HepG2 (cell line): ENCODE measurements around the gene CAMSAP2. TPM values are rescaled to one million over a fixed set of nuclear protein-coding genes. Genes with fewer than 3 reads are reported as not detected.

Source experiments
- ATAC-seq: fragments of 200-7000 bp; cut with Tn5 transposase; 3 replicates; pipeline ENCODE4 v1.9.1; 2020; ENCODE audit warnings: mild to moderate bottlenecking, moderate library complexity
- BruUV-seq: library from RNA; stranded (reverse); fragments of 400-500 nt; replicated peaks from 2 replicates; lab custom pipeline; 2021; lab: Mats Ljungman, UMichigan
- CTCF ChIA-PET: fragments of 300-600 bp; formaldehyde crosslinking; extraction: SDS; loops from one replicate; lab custom pipeline; 2021; ENCODE audit warnings: low total read pairs, inconsistent platforms, low intra/inter-chr PET ratio; lab: Yijun Ruan, JAX
- POLR2A ChIA-PET: fragments of 350-600 bp; sonication (Branson Sonifier 250); formaldehyde crosslinking; loops from one replicate; lab custom pipeline; 2020; ENCODE audit warnings: antibody characterized with exemption, inconsistent platforms; lab: Yijun Ruan, JAX
- DNase-seq: peaks from one replicate; pipeline ENCODE4 v3.0.0-alpha.2; 2015; ENCODE audit warnings: low spot score
- FAIRE-seq: peaks from 3 replicates; lab custom pipeline; 2011; peaks lifted over from hg19 to GRCh38; lab: Jason Lieb, UNC
- H2AFZ ChIP-seq: one replicate; pipeline ENCODE4 v1.6.1; 2011; ENCODE audit warnings: low read length, inconsistent platforms
- H3K27ac ChIP-seq: fragments of 300-600 bp; 3 replicates; pipeline ENCODE4 v1.8.0; 2011; ENCODE audit warnings: mixed run types, mild to moderate bottlenecking, mixed read lengths, low read length, inconsistent platforms; ENCODE audit not compliant: insufficient read depth; ENCODE audit errors: extremely low read length
- H3K27me3 ChIP-seq, 2 experiments: fragments of 200-600 bp in 1 of 2; 2 replicates in 1 of 2; 3 replicates in 1 of 2; pipeline versions ENCODE4 v1.6.0 to v1.8.0; 2011; ENCODE audit warnings: low read length in 2 of 2, mild to moderate bottlenecking in 2 of 2, moderate library complexity in 2 of 2, inconsistent platforms in 1 of 2; ENCODE audit not compliant: insufficient read depth in 2 of 2, control insufficient read depth in 1 of 2
- H3K36me3 ChIP-seq, 2 experiments: fragments of 200-600 bp in 1 of 2; replicated peaks in 1 of 2; 2 replicates in 1 of 2; 3 replicates in 1 of 2; pipeline versions ENCODE4 v1.5.1 to v1.8.0; 2011; ENCODE audit warnings: low read length in 2 of 2, inconsistent platforms in 1 of 2; ENCODE audit not compliant: insufficient read depth in 2 of 2, control insufficient read depth in 1 of 2
- H3K4me1 ChIP-seq: 2 replicates; pipeline ENCODE4 v1.5.1; 2012; ENCODE audit warnings: low read length, inconsistent platforms; ENCODE audit not compliant: insufficient read depth
- H3K4me2 ChIP-seq: 2 replicates; pipeline ENCODE4 v1.6.0; 2011; ENCODE audit warnings: low read depth, low read length, inconsistent platforms
- H3K4me3 ChIP-seq, 3 experiments: fragments of 200-600 bp in 1 of 3; sonication (generic), shearing (Covaris generic) in 1 of 3; replicated peaks in 1 of 3; 2 replicates each; pipeline ENCODE4 v1.5.1; 2011 to 2016; ENCODE audit warnings: low read length in 3 of 3, inconsistent platforms in 2 of 3, low read depth in 2 of 3, mild to moderate bottlenecking in 2 of 3, control low read depth in 1 of 3, mixed read lengths in 1 of 3; ENCODE audit not compliant: insufficient read depth in 1 of 3
- H3K79me2 ChIP-seq: one replicate; pipeline ENCODE4 v1.6.1; 2011; ENCODE audit warnings: low read length, inconsistent platforms; ENCODE audit not compliant: insufficient read depth
- H3K9ac ChIP-seq: 2 replicates; pipeline ENCODE4 v1.6.0; 2011; ENCODE audit warnings: mild to moderate bottlenecking, low read depth, low read length, inconsistent platforms; ENCODE audit not compliant: insufficient read depth
- H3K9me3 ChIP-seq: 2 replicates; pipeline ENCODE4 v1.5.1; 2012; ENCODE audit warnings: mild to moderate bottlenecking, low read length
- H4K20me1 ChIP-seq: 2 replicates; pipeline ENCODE4 v1.6.0; 2011; ENCODE audit warnings: inconsistent platforms, mild to moderate bottlenecking, low read length, moderate library complexity; ENCODE audit not compliant: insufficient read depth
- MAFF ChIP-seq: IDR thresholded peaks from 2 replicates; pipeline ENCODE4 v1.6.1; 2011; ENCODE audit warnings: low read depth, low read length, improper control_type of control experiment
- MAFK ChIP-seq, 2 experiments: IDR thresholded peaks in 1 of 2; conservative IDR thresholded peaks in 1 of 2; 2 replicates each; pipeline ENCODE4 v1.6.1; 2011; ENCODE audit warnings: improper control_type of control experiment in 2 of 2, low read length in 2 of 2
- SRF ChIP-seq: IDR thresholded peaks from 2 replicates; pipeline ENCODE4 v1.6.1; 2011; ENCODE audit warnings: mild to moderate bottlenecking, low read depth, low read length, moderate library complexity
- ZNF616 ChIP-seq: sonication (generic); formaldehyde crosslinking; IDR thresholded peaks from 2 replicates; pipeline ENCODE4 v1.5.0; 2020; ENCODE audit warnings: low read depth, mild to moderate bottlenecking, missing genetic modification reagents
- ZSCAN22 ChIP-seq: sonication (generic); formaldehyde crosslinking; IDR thresholded peaks from 2 replicates; pipeline ENCODE4 v1.4.0; 2020; ENCODE audit warnings: mild to moderate bottlenecking, missing genetic modification reagents
- WGBS: methylation state at CpG from one replicate; pipeline ENCODE4 v1.1.6; 2017; ENCODE audit warnings: low lambda C conversion rate; 5-methylcytosine and 5-hydroxymethylcytosine counted together
- in situ Hi-C: cut with HindIII; loops from 2 replicates; pipeline ENCODE4 v1.10.0; 2017; ENCODE audit warnings: low pct_unique_long_range_greater_than_20kb; ENCODE audit not compliant: extremely low pct_ligation_motif_present
- intact Hi-C: fragments of 100-400 bp; cut with micrococcal nuclease; formaldehyde crosslinking; loops from one replicate; pipeline ENCODE4 v1.10.0; 2022; ENCODE audit not compliant: unreplicated experiment
- polyA plus RNA-seq, 8 experiments: library from polyadenylated mRNA; depleted of rRNA in 3 of 8; stranded (reverse) in 7 of 8; unstranded in 1 of 8; fragments of >200 nt; fragmentation: Illumina TruSeq in 4 of 8; extraction: Trizol in 4 of 8; gene quantifications; 2 replicates each; pipeline versions ENCODE4 v1.2.1 to v1.2.3, GENCODE V29; 2011 to 2016; ENCODE audit warnings: low read depth in 4 of 8, missing spikeins in 1 of 8, mixed read lengths in 1 of 8; ENCODE audit not compliant: insufficient read depth in 1 of 8
- total RNA-seq, 5 experiments: library from RNA; depleted of rRNA; stranded (reverse); fragments of >200 nt; fragmentation: Illumina TruSeq; extraction: Trizol; gene quantifications; 2 replicates each; pipeline ENCODE4 v1.2.3, GENCODE V29; 2016; ENCODE audit warnings: low read depth in 1 of 5
- TF ChIP-seq, protein P1 (sequence below): sonication (generic); formaldehyde crosslinking; IDR thresholded peaks from 2 replicates; pipeline ENCODE4 v1.4.0; 2020; ENCODE audit warnings: missing genetic modification reagents

The CAMSAP2 gene
- total and polyA plus RNA-seq, 2 of the 13 experiments (the other 11 are each of a cell fraction or from before 2014, with no cell fraction given) = 3.4 to 8.2 TPM

DNA sequence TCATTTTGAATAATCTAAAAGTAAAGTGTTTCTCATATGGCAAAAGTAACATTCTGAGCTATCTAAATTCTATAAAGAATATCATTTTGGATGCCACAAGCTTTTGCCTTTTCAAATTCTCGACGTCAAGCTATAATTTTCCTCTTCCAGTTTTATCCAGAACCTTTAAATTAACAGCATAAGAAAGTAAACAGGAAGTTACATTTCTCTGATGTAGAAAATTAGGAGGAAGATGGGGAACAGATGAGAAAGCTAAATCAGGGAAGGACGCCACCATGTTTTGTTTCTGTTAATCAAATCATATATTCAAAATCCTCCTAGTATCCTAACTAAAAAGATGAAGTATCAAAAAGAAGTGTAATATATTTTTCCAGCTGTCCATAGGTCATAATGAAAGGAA, 8.8 kb upstream of the CAMSAP2 start (continued):
- TF ChIP-seq, protein P1, sequence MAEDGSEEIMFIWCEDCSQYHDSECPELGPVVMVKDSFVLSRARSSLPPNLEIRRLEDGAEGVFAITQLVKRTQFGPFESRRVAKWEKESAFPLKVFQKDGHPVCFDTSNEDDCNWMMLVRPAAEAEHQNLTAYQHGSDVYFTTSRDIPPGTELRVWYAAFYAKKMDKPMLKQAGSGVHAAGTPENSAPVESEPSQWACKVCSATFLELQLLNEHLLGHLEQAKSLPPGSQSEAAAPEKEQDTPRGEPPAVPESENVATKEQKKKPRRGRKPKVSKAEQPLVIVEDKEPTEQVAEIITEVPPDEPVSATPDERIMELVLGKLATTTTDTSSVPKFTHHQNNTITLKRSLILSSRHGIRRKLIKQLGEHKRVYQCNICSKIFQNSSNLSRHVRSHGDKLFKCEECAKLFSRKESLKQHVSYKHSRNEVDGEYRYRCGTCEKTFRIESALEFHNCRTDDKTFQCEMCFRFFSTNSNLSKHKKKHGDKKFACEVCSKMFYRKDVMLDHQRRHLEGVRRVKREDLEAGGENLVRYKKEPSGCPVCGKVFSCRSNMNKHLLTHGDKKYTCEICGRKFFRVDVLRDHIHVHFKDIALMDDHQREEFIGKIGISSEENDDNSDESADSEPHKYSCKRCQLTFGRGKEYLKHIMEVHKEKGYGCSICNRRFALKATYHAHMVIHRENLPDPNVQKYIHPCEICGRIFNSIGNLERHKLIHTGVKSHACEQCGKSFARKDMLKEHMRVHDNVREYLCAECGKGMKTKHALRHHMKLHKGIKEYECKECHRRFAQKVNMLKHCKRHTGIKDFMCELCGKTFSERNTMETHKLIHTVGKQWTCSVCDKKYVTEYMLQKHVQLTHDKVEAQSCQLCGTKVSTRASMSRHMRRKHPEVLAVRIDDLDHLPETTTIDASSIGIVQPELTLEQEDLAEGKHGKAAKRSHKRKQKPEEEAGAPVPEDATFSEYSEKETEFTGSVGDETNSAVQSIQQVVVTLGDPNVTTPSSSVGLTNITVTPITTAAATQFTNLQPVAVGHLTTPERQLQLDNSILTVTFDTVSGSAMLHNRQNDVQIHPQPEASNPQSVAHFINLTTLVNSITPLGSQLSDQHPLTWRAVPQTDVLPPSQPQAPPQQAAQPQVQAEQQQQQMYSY (CRISPR knock-in tag) = no peak

DNA sequence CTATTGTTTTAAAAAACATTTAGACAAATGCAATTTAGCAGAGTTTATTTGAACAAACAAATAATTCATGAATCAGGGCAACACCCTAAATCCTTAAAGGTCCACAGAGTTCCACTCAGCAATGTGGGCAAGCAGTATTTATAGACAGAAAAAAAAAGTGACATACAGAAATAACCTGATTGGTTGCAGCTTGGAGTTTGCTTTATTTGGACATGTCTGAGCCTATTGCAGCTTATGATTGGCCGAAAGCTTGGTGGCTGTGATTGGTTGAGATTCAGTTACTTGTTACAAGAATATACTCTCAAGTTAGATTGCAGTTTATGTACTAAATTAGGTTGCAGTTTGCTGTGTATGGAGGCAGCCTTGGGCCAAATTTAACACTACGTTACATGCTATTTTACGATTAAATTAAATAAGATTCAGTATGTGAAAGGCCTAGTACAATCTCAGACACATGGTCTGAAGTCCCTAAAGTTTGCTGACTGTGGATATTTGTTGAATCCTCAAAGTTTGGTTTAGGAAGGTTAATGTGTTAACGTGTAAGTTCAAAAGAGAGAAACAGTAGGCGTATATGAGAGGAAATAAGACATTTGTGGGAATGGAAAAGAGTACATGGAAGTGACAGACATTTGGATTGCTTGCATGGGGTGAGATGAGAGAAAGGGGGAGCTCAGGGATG, 6.9 kb upstream of the CAMSAP2 start:
- Histone ChIP-seq H3K27ac (no peak overlapping the region), H3K9ac (no peak overlapping the region), H3K4me3 (no peak overlapping the region), H3K36me3 (no peaks in the 10 kb centered on the region), H2AFZ (no peak overlapping the region), H3K79me2 (no peaks in the 10 kb centered on the region), H4K20me1 (no peaks in the 10 kb centered on the region), H3K4me2 (no peak overlapping the region), H3K4me1 (no peaks in the 10 kb centered on the region), H3K27me3 (peaks cover 0 to 10% of the 10 kb centered on the region in 2 experiments; a peak in 2 of 5 replicates), H3K9me3 (no peaks in the 10 kb centered on the region)
- POLR2A ChIA-PET = no interaction called here
- no peak for ATAC-seq
- peak; percentile 55; the same call in 1 of the 2 replicates for TF ChIP-seq SRF
- TF ChIP-seq MAFF = peak; percentile 42; the same call in 1 of the 2 replicates
- TF ChIP-seq MAFK (conservative IDR thresholded peaks at IDR 0.05 in 1 of 2, IDR thresholded peaks at IDR 0.05 in 1 of 2; ENCODE audit: low read length in 2 of 2) = peak; percentile 54 to 78; a peak in 2 of 4 replicates
- no peak for TF ChIP-seq ZNF616
- no peak for TF ChIP-seq ZSCAN22
- WGBS = 66% methylated on average over 5 of the region's 5 CpGs
- CTCF ChIA-PET = no interaction called here
- DNase-seq = no peak
- BruUV-seq = no TSS peak
- in situ Hi-C loops (no loop called here), intact Hi-C loops (no loop called here)
- no peak for FAIRE-seq
